ENCODE measurements around the gene TMEM14C.

The TMEM14C gene

DNA sequence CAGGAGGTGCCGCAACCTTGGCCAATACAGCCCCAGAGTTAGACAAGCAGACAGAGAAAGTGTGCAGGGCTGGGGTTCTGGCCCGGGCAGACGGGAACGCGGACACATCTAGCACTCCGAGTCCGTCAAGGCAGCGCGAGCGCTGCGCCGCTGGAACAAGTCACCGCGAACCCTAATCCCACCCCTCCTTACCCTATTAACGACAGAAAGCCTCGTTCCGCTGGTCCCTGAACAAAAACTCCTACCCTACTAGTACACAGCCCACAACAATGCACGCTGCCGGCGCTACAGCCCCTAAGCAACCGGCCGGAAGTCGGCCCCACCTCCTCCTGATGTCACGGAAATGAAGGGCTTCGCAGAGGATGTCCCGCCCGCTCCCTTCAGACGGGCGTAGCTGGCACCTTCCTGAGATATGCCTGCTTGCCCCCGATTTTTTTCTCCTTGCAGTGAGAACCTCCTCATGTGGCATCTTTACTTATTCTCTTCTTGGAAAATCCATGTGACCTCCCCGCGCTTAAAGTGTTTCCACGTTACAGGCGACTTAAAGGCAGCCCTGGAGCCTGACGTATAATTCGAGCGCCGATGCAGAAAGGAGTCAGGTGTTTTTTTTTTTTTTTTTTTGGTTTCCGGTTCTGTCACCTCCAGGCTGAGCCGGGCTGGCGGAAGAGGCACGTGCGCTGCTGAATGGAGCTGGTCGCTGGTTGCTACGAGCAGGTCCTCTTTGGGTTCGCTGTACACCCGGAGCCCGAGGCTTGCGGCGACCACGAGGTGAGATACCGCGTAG is 28.4 kb upstream of the TMEM14C start, which contains the start of the genes C6orf52 and PAK1IP1:
C6orf52 (minus strand) TSS at position 315 of the 784 bp plus-strand sequence. CDS start 7,066 bp downstream, outside the sequence.
PAK1IP1 (plus strand) TSS at position 671 of the 784 bp plus-strand sequence; CDS start at position 685, 14 bp downstream.
- no peak for TF ChIP-seq CTCF (IDR thresholded peaks at IDR 0.05; ENCODE audit: low read depth, low read length, missing control alignments)
- H3K4me3 ChIP-seq (ENCODE audit: low read depth, low read length) = peak within 1 kb of the TSS; percentile 96
- in situ Hi-C loops (cut with HindIII; ENCODE audit: low sequenced_read_pairs) = loop anchor here (25.0 kb wide), 1 partner anchor 107 kb away; no protein-coding TSS in a partner anchor
- DNase-seq (ENCODE audit: low read depth) = peak; percentile 85

DNA sequence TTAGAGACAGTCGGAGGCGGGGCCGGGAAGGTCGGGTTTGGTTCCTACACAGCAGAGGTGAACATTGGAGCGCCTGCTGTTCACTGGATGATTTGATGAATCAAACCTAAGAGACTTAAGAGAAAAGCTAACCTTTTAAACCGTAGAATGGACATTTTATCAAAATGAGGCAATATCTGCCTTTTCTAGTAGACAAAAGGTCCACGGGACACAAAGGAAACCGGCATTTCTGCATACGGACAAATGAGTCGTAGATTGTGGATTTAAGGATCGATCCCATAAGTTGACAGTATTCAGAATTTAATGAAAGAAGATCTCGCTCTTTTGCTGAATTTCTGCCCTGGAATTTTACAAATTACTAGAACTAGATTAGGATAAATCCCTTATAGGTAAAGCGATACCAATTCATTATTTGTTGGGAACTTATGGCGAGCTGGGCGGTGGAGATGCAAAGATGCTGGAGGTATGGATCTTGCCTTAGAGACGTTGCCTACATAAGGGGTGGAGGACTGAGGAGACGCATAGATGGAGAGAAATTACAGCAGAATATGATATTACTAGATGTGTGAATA is 27.7 kb upstream of the TMEM14C start:
- peak overlapping the region; percentile 96 for H3K4me3 ChIP-seq (ENCODE audit: low read depth, low read length)
- no peak for TF ChIP-seq CTCF (IDR thresholded peaks at IDR 0.05; ENCODE audit: low read depth, low read length, missing control alignments)
- in situ Hi-C loops (cut with HindIII; ENCODE audit: low sequenced_read_pairs) = loop anchor here (25.0 kb wide), 1 partner anchor 108 kb away; no protein-coding TSS in a partner anchor
- DNase-seq (ENCODE audit: low read depth) = no peak

- in situ Hi-C loops (cut with HindIII; ENCODE audit: low sequenced_read_pairs) = loop anchor here (25.0 kb wide), 1 partner anchor 109 kb away; no protein-coding TSS in a partner anchor
- no peak for TF ChIP-seq CTCF (IDR thresholded peaks at IDR 0.05; ENCODE audit: low read depth, low read length, missing control alignments)
- DNase-seq (ENCODE audit: low read depth) = no peak
- H3K4me3 ChIP-seq (ENCODE audit: low read depth, low read length) = no peak overlapping the region
Observed at GRCh38 chr6:10696655-10697054, 26.2 kb upstream of the TMEM14C start.

DNA sequence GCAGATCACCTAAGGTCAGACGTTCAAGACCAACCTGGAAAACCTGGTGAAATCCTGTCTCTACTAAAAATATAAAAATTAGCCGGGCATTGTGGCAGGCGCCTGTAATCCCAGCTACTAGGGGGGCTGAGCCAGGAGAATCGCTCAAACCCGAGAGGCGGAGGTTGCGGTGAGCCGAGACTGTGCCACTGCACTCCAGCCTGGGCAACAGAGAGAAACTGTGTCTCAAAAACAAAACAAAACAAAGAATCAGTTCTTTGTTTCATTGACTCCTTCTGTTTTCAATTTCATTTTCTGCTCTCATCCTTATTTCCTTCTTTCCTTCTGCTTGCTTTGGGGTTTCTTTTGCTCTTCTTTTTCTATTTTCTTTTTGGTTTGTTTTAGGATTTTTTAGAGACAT is 8.9 kb upstream of the TMEM14C start:
- in situ Hi-C loops (cut with HindIII; ENCODE audit: low sequenced_read_pairs) = no loop called here
- no peak overlapping the region for H3K4me3 ChIP-seq (ENCODE audit: low read depth, low read length)
- no peak for TF ChIP-seq CTCF (IDR thresholded peaks at IDR 0.05; ENCODE audit: low read depth, low read length, missing control alignments)
- no peak for DNase-seq (ENCODE audit: low read depth)

- no peak for DNase-seq (ENCODE audit: low read depth)
- no peak for TF ChIP-seq CTCF (IDR thresholded peaks at IDR 0.05; ENCODE audit: low read depth, low read length, missing control alignments)
- in situ Hi-C loops (cut with HindIII; ENCODE audit: low sequenced_read_pairs) = no loop called here
- peak overlapping the region; percentile 40 for H3K4me3 ChIP-seq (ENCODE audit: low read depth, low read length)
Observed at GRCh38 chr6:10719296-10719963, 3.4 kb upstream of the TMEM14C start.

DNA sequence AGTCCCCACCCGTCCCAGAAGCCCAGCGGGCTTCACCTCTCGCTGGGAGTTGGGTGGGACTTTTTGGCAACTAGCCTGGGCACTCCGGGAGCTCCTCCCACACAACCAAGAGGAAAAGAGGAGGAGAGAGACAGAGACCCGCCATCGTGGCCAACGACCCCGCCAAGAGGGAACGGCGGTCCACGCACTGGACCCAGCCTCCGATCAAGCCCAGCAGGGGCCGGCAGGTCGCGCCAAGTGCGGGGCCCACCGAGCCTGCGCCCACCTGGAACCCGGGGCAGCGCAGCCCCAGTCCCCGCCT is 3.0 kb upstream of the TMEM14C start:
- DNase-seq (ENCODE audit: low read depth) = no peak
- in situ Hi-C loops (cut with HindIII; ENCODE audit: low sequenced_read_pairs) = no loop called here
- TF ChIP-seq CTCF (IDR thresholded peaks at IDR 0.05; ENCODE audit: low read depth, low read length, missing control alignments) = no peak
- H3K4me3 ChIP-seq (ENCODE audit: low read depth, low read length) = peak overlapping the region; percentile 40
